HG02840 (cell line): ENCODE results near the gene ACRBP.
"Not testable (repeated sequence)": the region's sequence is repeated elsewhere in the genome, so short reads cannot be mapped to it uniquely, and the experiment has no call there.

Experiments used
- ATAC-seq: cut with Tn5 transposase; IDR thresholded peaks from one replicate; pipeline ENCODE4 v1.9.1; 2021; ENCODE audit warnings: mild to moderate bottlenecking, moderate library complexity, moderate number of reproducible peaks; ENCODE audit not compliant: unreplicated experiment, low FRiP score

Gene ACRBP

GRCh38 chr12:6618483-6619225, 28.6 kb downstream of the ACRBP start:
- no peak for ATAC-seq

DNA sequence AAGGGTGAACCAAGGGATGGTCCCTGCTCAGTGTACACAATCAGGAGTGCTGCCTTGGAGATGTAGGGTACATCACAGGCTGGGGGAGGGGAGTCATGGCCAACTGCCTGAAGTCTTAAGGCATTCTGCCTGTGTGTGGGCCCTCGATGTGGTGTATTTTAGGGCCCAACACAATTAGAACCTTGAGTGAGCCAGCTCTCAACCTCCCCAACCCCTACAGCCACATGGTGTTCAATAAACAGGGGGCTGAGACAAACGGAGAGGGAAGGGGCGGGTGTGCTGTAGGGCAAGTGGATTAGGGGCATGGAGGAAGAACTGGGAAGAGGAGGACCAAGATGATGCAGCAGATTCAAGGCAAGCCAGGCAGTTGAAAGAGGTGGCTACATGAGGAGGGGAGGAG, 31.4 kb downstream of the ACRBP start:
- no peak for ATAC-seq

DNA sequence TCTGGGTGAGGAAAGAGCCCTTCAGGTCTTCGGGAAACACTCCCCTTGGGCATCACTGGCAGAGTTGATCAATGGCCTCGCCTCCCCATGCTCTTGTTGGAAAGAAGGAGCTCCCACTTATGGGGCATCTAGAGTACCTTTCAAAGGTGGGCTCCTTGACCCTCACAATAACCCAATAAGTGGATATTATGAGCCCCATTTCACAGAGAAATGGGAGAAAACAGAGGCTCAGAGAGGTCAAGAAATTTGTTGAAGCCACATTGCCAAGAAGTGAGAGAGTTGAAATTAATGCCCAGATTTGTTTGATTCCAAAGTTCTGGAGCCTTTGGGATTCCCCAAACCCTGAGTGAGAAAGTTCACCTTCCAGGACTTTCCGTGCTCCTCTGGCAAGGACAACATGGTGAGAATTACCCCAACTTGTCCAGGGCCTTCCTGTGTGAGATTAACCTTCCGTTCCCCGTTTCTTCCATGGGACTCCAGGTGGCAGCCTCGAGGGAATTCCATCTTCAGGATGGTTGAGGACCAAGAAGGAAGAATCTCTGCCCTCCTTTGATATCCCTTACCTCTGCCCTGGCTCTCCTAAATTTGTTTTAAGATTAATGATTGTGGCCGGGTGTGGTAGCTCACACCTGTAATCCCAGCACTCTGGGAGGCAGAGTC, 32.6 kb downstream of the ACRBP start:
- ATAC-seq = no peak

GRCh38 chr12:6613776-6614512, 33.3 kb downstream of the ACRBP start:
- ATAC-seq = no peak

DNA sequence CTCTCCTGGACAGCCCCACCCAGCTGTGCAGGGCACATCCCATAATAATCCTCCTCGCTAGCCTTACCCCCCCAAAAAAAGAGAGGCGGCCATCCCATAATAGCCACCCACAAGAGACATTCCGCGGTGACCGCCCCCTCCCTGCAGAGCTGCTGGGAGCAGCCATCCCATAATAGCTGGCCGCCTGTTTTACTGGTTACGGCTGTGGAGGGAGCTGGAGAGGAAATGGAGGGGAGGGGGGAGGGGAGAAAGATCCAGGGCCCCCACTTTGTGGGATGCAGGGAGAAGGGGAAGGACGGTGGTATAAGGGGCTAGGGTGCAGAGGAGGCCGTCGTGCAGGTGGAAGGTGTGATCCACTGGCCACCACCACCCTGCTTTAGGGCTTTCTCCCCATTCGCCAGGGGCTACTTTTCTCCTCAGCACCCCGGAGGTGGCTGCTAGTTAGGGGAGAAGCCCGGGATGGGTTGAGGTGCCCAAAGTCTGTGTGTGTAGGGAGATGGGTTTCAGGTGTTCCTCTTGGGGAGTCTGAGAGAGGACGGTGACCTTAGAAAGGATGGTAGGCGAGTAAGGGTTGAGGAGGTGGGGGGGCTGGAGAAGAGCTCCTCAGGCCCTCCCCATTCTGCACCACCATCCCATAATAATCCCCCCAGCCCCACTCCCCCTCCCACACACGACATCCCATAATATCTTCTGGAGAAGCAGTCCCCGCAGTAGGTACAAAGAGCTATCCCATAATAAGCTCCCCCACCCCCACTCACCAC, 34.0 kb downstream of the ACRBP start:
- no peak for ATAC-seq

- no peak for ATAC-seq
Observed at GRCh38 chr12:6612652-6613014, 34.6 kb downstream of the ACRBP start.

- ATAC-seq = no peak
Observed at GRCh38 chr12:6612247-6612646, 35.0 kb downstream of the ACRBP start.

- ATAC-seq = no peak
Observed at GRCh38 chr12:6608592-6609281, 38.5 kb downstream of the ACRBP start.

- no peak for ATAC-seq
Observed at GRCh38 chr12:6607751-6608591, 39.3 kb downstream of the ACRBP start.

DNA sequence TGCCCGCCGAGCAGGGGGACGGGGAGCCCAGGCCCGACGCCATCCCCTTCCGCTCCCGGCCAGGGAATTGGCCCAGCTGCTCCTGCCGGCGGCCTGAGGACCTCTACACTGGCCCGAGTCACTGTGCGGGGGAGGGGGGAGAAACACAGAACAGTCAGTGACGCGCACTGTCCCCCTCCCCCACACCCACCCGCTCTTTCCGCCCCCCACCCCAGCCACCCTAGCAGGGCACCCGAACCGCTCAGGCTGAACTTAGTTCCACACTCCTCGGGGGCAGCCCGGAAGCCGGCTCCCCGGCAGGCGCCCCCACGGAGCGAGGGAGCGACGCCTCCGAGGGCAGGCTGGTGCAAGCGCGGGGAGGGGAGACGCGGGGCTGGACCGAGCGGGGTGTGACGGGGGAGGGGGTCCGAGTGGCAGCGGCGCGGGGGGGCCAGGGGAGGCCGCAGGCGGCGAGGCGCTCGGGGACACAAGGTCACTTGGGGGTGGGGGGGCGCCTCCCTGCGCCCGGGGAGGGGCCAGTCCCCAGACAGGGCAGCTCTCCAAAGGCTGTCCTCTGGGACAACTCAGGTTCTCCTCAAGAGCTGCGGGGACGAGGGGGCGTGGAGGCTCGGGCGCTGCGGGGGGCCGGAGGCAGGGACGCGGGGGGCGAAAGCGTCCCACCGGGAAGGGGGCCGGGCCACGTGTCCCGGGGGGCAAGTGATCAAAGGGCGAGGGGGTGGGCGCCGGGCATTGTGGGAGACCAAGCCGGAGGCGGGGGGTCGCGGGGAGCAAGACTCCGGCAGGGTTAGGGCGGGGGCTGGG, 40.7 kb downstream of the ACRBP start:
- no peak for ATAC-seq

DNA sequence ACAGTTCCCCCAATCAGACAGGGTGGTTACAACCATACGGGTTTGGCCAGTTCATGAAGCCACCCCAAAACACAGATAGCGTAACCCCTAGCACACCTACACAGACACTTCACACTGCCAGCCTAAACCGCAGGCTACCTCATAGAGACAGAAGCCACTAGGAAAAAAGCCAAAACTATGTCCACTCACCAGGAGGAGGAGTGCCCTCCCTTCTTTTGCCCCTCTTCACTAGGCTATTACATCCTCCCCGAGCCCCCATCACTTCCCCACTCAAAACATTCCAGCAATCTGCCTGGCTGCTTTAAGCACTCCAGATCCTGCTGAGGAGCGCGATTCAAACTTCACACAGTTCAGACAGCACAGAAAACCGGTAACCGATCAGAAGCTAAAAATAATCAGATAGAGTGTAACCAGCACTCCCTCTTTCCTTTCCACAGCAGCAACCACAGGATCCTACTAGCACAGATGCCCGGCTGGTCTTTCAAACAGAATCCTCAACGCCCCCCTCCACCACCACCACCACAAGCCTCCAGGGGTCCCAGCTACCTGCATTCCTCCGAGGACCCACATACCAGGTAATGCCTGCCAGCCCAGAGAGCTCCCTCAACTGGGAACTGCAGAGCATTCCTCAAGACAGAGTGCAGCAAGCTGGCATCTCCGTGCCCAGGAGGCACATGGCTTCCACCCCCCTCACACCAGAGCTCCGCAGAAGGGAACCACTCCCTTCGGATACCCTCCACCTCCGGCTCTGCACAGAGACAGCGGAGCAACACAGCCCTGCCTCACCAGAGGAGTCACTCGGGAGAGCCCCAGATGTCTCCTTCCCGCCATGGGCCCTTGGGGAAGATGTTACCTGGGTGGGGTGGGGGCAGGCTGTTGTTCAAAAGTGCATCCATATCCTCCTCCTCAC, 41.6 kb downstream of the ACRBP start:
- ATAC-seq = no peak

- no peak for ATAC-seq
Observed at GRCh38 chr12:6604259-6605029, 42.8 kb downstream of the ACRBP start.

GRCh38 chr12:6603095-6603567, 44.1 kb downstream of the ACRBP start:
- ATAC-seq = no peak

GRCh38 chr12:6602526-6602925, 44.7 kb downstream of the ACRBP start:
- no peak for ATAC-seq

- not testable (repeated sequence) for ATAC-seq
Observed at GRCh38 chr12:6595673-6596072, 51.6 kb downstream of the ACRBP start.

- no peak for ATAC-seq
Observed at GRCh38 chr12:6592087-6592486, 55.1 kb downstream of the ACRBP start.
